AG04450 (cell line): Measurements from ENCODE around the gene LURAP1L. TPM values are rescaled to one million over a fixed set of nuclear protein-coding genes. Genes with fewer than 3 reads are reported as not detected.

Experiments
- CTCF ChIA-PET: fragments of 300-600, 350-600 bp; formaldehyde crosslinking; extraction: SDS; loops from one replicate; lab custom pipeline; 2022; ENCODE audit warnings: antibody characterized with exemption, inconsistent platforms; lab: Charles Lee
- POLR2A ChIA-PET: fragments of 350-600 bp; formaldehyde crosslinking; extraction: SDS; loops from one replicate; lab custom pipeline; 2021; ENCODE audit warnings: antibody characterized with exemption, inconsistent platforms; lab: Yijun Ruan, JAX
- DNase-seq: peaks from one replicate; pipeline ENCODE4 v3.0.0-alpha.2; 2011; ENCODE audit warnings: low read depth, low spot score
- H3K27ac ChIP-seq: one replicate; pipeline ENCODE4 v1.5.1; 2012; ENCODE audit warnings: low read depth, low read length, control low read depth
- H3K27me3 ChIP-seq: one replicate; pipeline ENCODE4 v1.6.0; 2012; ENCODE audit warnings: low read length; ENCODE audit not compliant: control insufficient read depth, insufficient read depth
- H3K4me3 ChIP-seq: 2 replicates; pipeline ENCODE4 v1.5.1; 2011; ENCODE audit warnings: mild to moderate bottlenecking, low read depth, low read length, control low read depth
- H3K9me3 ChIP-seq: 2 replicates; pipeline ENCODE4 v1.5.1; 2012; ENCODE audit warnings: low read length; ENCODE audit not compliant: control insufficient read depth, insufficient read depth
- polyA plus RNA-seq: library from polyadenylated mRNA; depleted of rRNA; stranded (reverse); fragments of >200 nt; gene quantifications from 2 replicates; pipeline ENCODE4 v1.2.3, GENCODE V29; 2011
- TF ChIP-seq, protein P1 (sequence below): IDR thresholded peaks from 2 replicates; pipeline ENCODE4 v1.5.1; 2011; ENCODE audit warnings: low read depth, low read length, control low read depth, inconsistent platforms

Gene LURAP1L
- polyA plus RNA-seq, 1 experiment = 51.4 TPM

DNA sequence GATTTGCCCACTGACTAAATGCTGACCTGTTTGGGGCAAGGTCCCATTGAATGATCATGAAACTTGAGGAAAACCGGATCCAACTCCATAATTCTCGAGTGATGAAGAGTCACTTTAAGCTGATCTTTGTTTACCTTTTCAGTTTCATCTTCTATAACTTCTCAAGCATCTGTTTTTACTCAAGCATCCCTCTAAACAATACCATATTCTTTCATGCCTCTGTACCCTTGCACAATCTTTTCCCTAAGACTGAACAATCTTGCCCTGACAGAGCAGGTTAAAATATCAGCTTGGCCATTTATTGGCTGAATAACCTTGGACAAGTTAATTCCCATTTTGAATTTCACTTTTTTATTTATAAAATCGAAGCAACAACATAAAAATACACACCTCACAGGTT is 41.8 kb upstream of the LURAP1L start:
- no peak for DNase-seq
- ChIA-PET CTCF (interaction anchor here (1.5 to 4.6 kb wide), 2 partner anchors 10 to 152 kb away, joined by 4 to 21 read pairs; no protein-coding TSS in a partner anchor), POLR2A (no interaction called here)
- Histone ChIP-seq H3K27me3 (no peaks in the 10 kb centered on the region), H3K27ac (no peak overlapping the region), H3K9me3 (no peaks in the 10 kb centered on the region), H3K4me3 (no peak overlapping the region)
- TF ChIP-seq, protein P1, sequence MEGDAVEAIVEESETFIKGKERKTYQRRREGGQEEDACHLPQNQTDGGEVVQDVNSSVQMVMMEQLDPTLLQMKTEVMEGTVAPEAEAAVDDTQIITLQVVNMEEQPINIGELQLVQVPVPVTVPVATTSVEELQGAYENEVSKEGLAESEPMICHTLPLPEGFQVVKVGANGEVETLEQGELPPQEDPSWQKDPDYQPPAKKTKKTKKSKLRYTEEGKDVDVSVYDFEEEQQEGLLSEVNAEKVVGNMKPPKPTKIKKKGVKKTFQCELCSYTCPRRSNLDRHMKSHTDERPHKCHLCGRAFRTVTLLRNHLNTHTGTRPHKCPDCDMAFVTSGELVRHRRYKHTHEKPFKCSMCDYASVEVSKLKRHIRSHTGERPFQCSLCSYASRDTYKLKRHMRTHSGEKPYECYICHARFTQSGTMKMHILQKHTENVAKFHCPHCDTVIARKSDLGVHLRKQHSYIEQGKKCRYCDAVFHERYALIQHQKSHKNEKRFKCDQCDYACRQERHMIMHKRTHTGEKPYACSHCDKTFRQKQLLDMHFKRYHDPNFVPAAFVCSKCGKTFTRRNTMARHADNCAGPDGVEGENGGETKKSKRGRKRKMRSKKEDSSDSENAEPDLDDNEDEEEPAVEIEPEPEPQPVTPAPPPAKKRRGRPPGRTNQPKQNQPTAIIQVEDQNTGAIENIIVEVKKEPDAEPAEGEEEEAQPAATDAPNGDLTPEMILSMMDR = no peak

DNA sequence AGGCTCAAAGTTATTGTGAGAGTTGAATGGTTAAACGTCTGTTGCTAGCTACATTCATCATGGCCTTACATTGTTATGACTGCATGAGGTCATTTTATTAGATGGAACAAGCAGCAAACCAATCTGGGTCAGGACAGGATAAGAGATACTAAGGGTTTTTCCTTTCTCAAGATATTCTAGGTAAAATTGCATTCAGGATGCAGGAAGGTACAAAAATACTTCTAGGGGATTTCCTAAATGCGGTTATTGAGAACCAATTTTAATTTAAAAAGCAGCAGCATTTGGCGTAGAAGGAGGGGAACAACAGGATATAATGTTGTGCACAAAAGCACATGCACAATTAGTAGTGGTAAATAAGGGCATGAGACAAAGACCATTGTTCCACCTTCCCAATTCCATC is 39.2 kb upstream of the LURAP1L start:
- Histone ChIP-seq H3K27me3 (no peaks in the 10 kb centered on the region), H3K9me3 (no peaks in the 10 kb centered on the region), H3K4me3 (no peak overlapping the region), H3K27ac (no peak overlapping the region)
- TF ChIP-seq, protein P1 = no peak
- CTCF ChIA-PET = interaction anchor here (4.6 kb wide), 1 partner anchor 13 kb away, joined by 21 read pairs; no protein-coding TSS in a partner anchor
- DNase-seq = no peak
- POLR2A ChIA-PET = no interaction called here

DNA sequence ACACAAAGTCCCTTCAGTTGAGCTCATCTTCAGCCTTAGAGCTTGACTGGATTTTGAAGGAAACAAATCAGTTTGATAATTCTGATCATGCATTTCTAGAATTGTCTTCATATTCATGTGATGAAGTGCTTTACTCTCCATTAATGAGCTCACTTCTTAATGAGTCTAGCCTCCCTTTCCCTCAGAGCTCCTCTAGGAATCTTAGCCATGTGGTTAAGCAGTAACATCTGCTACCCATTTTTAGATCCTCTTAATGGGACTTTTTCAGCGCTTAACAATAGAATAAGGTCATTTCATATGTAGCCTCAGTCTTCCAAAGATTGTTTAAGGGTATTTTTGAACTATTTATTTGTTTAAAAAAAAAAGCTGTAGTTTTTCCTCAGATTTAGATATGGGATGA is 36.9 kb upstream of the LURAP1L start:
- ChIA-PET POLR2A (no interaction called here), CTCF (interaction anchor here (1.0 to 1.6 kb wide), 3 partner anchors 11 to 147 kb away, joined by 3 to 5 read pairs (median 3); no protein-coding TSS in a partner anchor)
- Histone ChIP-seq H3K4me3 (no peak overlapping the region), H3K27ac (no peak overlapping the region), H3K9me3 (no peaks in the 10 kb centered on the region), H3K27me3 (no peaks in the 10 kb centered on the region)
- DNase-seq = no peak
- TF ChIP-seq, protein P1 = no peak

DNA sequence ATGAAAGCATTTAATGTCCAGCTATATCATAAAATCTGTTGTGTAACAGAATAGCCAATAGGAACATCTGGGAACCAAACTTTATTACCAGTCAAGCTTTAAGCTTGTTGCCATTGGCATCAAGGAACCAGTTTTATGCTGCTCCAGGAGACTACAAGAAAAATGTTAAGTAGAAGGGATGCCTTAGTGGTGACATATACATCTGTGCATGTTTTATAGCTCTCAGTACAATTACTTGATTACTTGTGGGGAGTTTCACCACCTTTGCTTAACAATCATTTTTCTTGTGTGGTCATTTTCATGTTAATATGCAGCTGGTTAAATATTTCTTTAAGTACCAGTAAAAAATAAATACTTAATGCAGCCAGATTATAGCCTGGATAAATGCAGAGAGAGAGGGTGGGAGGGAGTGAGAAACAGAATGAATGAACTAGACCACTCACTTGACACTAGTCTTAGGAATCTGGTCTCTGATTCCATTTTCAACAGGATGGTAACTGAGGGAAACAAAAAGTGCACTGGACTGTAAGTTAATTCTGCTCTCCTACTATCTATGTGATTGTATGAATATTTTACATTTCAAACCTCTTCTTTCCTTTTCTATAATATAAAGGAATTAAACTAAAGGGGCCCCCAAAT is 35.7 kb upstream of the LURAP1L start:
- TF ChIP-seq, protein P1 = no peak
- Histone ChIP-seq H3K27ac (no peak overlapping the region), H3K4me3 (no peak overlapping the region), H3K27me3 (no peaks in the 10 kb centered on the region), H3K9me3 (no peaks in the 10 kb centered on the region)
- no peak for DNase-seq
- ChIA-PET POLR2A (no interaction called here), CTCF (interaction anchor here (1.6 kb wide), 1 partner anchor 12 kb away, joined by 5 read pairs; no protein-coding TSS in a partner anchor)

DNA sequence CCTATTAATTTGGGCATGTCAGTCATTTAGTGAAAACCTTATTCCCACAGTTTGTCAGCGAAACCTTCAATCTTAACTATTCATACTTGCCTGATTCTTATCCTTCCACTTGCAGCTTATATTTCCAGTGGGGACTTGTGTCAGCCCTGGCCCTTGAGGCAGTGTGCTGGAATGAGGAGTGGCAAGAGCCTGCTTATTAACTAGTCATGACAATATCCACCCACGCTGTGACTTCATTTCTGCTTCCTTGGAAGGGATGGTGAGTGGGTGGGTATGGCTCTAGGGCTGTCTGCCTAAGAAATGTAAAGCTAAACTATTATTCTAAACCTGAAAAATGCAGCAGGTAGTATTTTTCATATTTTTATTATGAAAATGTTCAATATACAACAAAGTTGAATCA is 34.0 kb upstream of the LURAP1L start:
- Histone ChIP-seq H3K27me3 (no peaks in the 10 kb centered on the region), H3K4me3 (no peak overlapping the region), H3K27ac (no peak overlapping the region), H3K9me3 (no peaks in the 10 kb centered on the region)
- TF ChIP-seq, protein P1 = no peak
- no peak for DNase-seq
- POLR2A ChIA-PET = no interaction called here
- CTCF ChIA-PET = no interaction called here
